Lung (tissue), 12 donors: ENCODE results near the gene DCUN1D3. TPM values are rescaled to one million over a fixed set of nuclear protein-coding genes. Genes with fewer than 3 reads are reported as not detected.
"Not testable (repeated sequence)": the region's sequence is repeated elsewhere in the genome, so short reads cannot be mapped to it uniquely, and the experiment has no call there.

Source experiments
- ATAC-seq: fragments of 200-7000 bp; cut with Tn5 transposase; one replicate; pipeline ENCODE4 v1.9.1; 2020; ENCODE audit warnings: moderate number of reproducible peaks; ENCODE audit not compliant: insufficient read depth, low FRiP score
- DNase-seq, 3 donors: peaks; one replicate each; pipeline ENCODE4 v3.0.0-alpha.2; 2013 to 2017
- H3K27ac ChIP-seq, 2 donors: one replicate each; pipeline ENCODE4 v1.5.1; 2013; ENCODE audit warnings: mild to moderate bottlenecking in 2 of 2, moderate library complexity in 2 of 2, control low read depth in 1 of 2, inconsistent platforms in 1 of 2, low read depth in 1 of 2, low read length in 1 of 2
- H3K27me3 ChIP-seq, 3 donors: one replicate each; pipeline ENCODE4 v1.5.1; 2013; ENCODE audit warnings: low read length in 2 of 3; ENCODE audit not compliant: control insufficient read depth in 3 of 3, insufficient read depth in 3 of 3
- H3K36me3 ChIP-seq, 4 donors: one replicate each; pipeline ENCODE4 v1.5.1; 2013; ENCODE audit warnings: low read length in 4 of 4, mild to moderate bottlenecking in 1 of 4, moderate library complexity in 1 of 4; ENCODE audit not compliant: control insufficient read depth in 4 of 4, insufficient read depth in 4 of 4
- H3K4me1 ChIP-seq, 5 donors: one replicate each; pipeline ENCODE4 v1.5.1; 2013; ENCODE audit warnings: low read length in 5 of 5, mild to moderate bottlenecking in 2 of 5, moderate library complexity in 1 of 5; ENCODE audit not compliant: control insufficient read depth in 5 of 5, insufficient read depth in 5 of 5
- H3K4me3 ChIP-seq: one replicate; pipeline ENCODE4 v1.5.1; 2013; ENCODE audit warnings: mild to moderate bottlenecking, control low read depth, moderate library complexity
- H3K9ac ChIP-seq, 2 donors: one replicate each; pipeline ENCODE4 v1.5.1; 2013; ENCODE audit warnings: low read length in 2 of 2, control low read depth in 1 of 2; ENCODE audit not compliant: insufficient read depth in 1 of 2
- H3K9me3 ChIP-seq, 4 donors: one replicate each; pipeline ENCODE4 v1.5.1; 2013; ENCODE audit warnings: low read length in 3 of 4, mild to moderate bottlenecking in 1 of 4, moderate library complexity in 1 of 4; ENCODE audit not compliant: control insufficient read depth in 4 of 4, insufficient read depth in 3 of 4
- CTCF ChIP-seq: IDR thresholded peaks from 2 replicates; pipeline ENCODE4 v1.5.1; 2012; ENCODE audit warnings: mild to moderate bottlenecking; ENCODE audit errors: control extremely low read depth, extremely low read depth
- WGBS, 2 donors: extraction: QIAGEN DNeasy Blood & Tissue Kit; methylation state at CpG; one replicate each; pipeline ENCODE4 v1.1.7; 2013; 5-methylcytosine and 5-hydroxymethylcytosine counted together
- polyA plus RNA-seq, 2 donors: library from polyadenylated mRNA; stranded (reverse); fragments of 200-250 nt; gene quantifications; one replicate each; pipeline ENCODE4 v1.2.1, GENCODE V29; 2013
- total RNA-seq, 2 donors: library from RNA; depleted of rRNA in 1 of 2; stranded (reverse); fragments of >200 nt in 1 of 2; gene quantifications; one replicate each; pipeline ENCODE4 v1.2.1, GENCODE V29; 2014 to 2021
- donor health status: control.
- donor health status: control.
- donor health status: Bipolar disorder and iron deficiency.
- donor health status: healthy.
- donor health status: DM: yes; HTN: yes; CAD: no.

The DCUN1D3 gene
- total and polyA plus RNA-seq, 4 donors = 6.1 to 27.8 (median 9.4) TPM

DNA sequence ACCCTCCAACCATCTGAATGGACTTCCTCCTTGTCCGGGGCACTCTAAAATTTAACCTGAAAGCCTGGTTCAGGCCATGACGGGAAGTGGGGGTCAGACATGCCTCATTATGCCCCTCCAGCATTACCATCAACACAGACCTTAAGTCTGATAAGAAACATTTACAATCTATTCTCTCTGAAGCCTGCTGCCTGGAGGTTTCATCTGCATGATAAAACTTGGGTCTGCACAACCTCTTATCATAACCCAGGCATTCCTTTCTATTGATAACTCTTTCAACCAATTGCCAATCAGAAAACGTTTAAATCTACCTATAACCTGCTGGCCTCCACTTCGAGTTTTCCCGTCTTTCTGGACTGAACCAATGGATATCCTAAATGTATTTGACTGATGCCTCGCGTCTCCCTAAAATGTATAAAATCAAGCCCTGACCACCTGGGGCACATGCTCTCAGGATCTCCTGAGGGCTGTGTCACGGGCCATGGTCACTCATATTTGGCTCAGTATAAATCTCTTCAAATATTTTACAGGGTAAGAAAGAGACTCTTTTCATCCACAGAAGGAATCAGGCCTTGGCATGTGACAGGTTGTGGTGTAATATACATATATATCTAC, 46.0 kb upstream of the DCUN1D3 start:
- TF ChIP-seq CTCF = no peak
- no peak overlapping the region for H3K27ac ChIP-seq
- DNase-seq = no peak
- H3K9me3 ChIP-seq = no peaks in the 10 kb centered on the region
- H3K4me3 ChIP-seq = no peak overlapping the region
- peaks cover 0 to 2% (median 0%) of the 10 kb centered on the region in 5 donors for H3K4me1 ChIP-seq
- 90 to 91% methylated on average over 8 of the region's 8 CpGs for WGBS, 2 donors
- no peak for ATAC-seq
- H3K27me3 ChIP-seq = no peaks in the 10 kb centered on the region
- no peak overlapping the region for H3K9ac ChIP-seq
- no peaks in the 10 kb centered on the region for H3K36me3 ChIP-seq

GRCh38 chr16:20945575-20945875, 45.4 kb upstream of the DCUN1D3 start:
- DNase-seq, H3K4me1 ChIP-seq, H3K4me3 ChIP-seq, H3K36me3 ChIP-seq, H3K27ac ChIP-seq, H3K27me3 ChIP-seq, ATAC-seq, H3K9me3 ChIP-seq, H3K9ac ChIP-seq: not testable (repeated sequence)
- WGBS, 2 donors = 97 to 99% methylated on average over 11 of the region's 11 CpGs

DNA sequence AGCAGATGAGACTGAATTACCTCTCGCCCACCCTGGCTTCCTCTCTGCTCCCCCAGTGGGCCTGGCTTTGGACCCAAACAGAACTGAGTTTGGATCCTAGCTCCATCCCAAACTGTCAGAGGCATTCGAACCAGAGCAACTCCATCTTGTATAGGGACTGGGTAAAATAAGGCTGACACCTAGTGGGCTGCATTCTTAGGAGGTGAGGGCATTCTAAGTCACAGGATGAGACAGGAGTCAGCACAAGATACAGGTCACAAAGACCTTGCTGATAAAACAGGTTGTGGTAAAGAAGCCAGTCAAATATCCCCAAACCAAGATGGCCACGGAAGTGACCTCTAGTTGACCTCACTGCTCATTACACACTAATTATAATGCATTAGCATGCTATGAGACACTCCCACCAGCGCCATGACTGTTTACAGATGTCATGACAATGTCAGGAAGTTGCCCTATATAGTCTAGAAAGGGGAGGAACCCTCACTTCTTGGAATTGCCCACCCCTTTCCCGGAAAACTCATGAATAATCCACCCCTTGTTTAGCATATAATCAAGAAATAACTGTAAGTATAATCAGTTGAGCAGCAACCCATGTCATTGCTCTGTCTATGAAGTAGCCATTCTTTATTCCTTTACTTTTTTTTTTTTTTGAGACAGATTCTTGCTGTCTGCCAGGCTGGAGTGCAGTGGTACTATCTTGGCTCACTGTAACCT, 44.9 kb upstream of the DCUN1D3 start:
- H3K36me3 ChIP-seq = no peaks in the 10 kb centered on the region
- no peaks in the 10 kb centered on the region for H3K9me3 ChIP-seq
- no peak overlapping the region for H3K9ac ChIP-seq
- no peak for TF ChIP-seq CTCF
- 83 to 94% methylated on average over 5 of the region's 5 CpGs for WGBS, 2 donors
- peaks cover 0 to 2% (median 0%) of the 10 kb centered on the region in 5 donors for H3K4me1 ChIP-seq
- peak; percentile 39 to 52 (median 42) for DNase-seq
- no peaks in the 10 kb centered on the region for H3K27me3 ChIP-seq
- H3K4me3 ChIP-seq = no peak overlapping the region
- H3K27ac ChIP-seq = no peak overlapping the region
- ATAC-seq = no peak

DNA sequence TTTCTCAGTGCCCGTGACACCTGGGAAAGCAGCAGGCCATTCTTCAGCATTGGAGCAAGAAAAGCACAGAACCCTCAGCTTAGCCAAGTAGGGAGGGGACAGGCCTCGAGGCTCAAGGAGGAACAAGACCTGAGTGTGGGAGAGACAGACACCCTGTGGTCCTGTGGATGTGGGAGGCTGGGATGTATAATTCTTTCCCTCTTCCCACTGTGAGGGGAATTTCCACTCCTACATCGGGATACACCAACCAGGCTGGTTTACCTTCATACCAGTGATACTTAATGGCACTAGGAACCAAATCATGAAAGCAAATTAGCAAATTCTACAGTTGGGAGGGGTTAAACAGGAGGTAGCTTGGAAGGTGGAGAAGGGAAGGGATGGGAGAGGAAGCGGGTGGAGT, 42.1 kb upstream of the DCUN1D3 start:
- Histone ChIP-seq H3K36me3 (no peaks in the 10 kb centered on the region), H3K4me1 (peaks cover 0 to 2% (median 0%) of the 10 kb centered on the region in 5 donors), H3K9me3 (no peaks in the 10 kb centered on the region), H3K9ac (no peak overlapping the region), H3K27ac (no peak overlapping the region), H3K4me3 (no peak overlapping the region), H3K27me3 (no peaks in the 10 kb centered on the region)
- DNase-seq (no peak), ATAC-seq (no peak)
- 69 to 74% methylated on average over 4 of the region's 4 CpGs for WGBS, 2 donors
- TF ChIP-seq CTCF = no peak
